ENCODE results near the gene APLP2.
"Not testable (repeated sequence)": the region's sequence is repeated elsewhere in the genome, so short reads cannot be mapped to it uniquely, and the experiment has no call there.

Gene APLP2

DNA sequence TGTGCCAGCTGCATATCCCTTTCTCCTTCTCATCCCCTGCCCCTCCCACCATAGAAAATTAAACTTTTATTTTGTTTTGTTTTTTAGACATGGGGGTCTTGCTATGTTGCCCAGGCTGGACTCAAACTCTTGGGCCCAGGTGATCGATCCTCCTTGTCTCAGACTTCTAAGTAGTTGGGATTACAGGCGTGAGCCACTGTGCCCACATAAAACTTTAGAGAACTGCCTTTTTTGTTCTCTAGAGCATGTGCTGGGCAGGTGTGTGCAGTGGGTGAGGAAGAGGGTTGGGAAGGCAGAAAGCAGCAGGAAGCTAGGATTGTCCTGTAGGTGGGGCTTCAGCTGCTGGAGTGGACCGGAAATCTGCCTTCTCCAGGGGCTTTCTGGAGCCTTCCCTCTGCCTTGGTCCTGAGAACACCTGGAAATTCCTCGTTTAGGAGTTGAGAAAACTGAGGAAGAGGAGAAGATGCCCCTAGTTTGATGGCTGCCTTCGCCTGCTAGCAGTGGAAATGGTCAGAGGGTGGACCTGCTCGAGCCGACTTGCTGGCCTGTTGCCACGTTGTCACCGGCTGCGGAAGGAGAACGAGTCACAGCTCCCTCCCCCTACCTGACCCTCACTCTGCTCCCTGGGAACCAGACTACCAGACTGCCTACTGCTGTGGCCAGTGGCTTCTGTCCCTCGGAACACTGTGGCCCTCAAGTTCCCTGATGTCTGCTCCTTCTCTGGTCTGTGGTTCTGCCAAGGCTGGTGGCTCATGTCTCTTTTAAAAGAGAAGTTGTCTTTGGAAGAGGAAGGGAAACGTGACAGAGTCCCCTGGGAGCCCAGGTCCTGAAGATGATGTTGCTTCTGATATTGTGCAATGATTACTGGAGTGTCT is 93.9 kb downstream of the APLP2 start:
- in situ Hi-C loops (cut with HindIII; ENCODE audit: low sequenced_read_pairs), result no loop called here

DNA sequence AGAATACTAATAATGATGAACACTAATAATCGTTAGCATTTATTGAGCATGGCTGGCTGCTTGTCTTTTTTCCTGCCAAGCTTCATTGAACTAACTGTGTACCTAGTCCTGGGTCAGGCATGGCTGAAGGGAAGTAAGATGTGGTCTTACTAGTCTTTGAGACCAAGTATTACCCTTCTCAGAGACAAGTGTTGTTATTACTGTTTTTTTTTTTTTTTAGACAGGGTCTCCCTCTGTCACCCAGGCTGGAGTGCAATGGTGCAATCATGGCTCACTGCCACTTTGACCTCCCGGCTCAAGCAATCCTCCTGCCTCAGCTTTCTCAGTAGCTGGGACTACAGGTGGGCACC is 94.5 kb downstream of the APLP2 start:
- in situ Hi-C loops (cut with HindIII; ENCODE audit: low sequenced_read_pairs), result no loop called here

DNA sequence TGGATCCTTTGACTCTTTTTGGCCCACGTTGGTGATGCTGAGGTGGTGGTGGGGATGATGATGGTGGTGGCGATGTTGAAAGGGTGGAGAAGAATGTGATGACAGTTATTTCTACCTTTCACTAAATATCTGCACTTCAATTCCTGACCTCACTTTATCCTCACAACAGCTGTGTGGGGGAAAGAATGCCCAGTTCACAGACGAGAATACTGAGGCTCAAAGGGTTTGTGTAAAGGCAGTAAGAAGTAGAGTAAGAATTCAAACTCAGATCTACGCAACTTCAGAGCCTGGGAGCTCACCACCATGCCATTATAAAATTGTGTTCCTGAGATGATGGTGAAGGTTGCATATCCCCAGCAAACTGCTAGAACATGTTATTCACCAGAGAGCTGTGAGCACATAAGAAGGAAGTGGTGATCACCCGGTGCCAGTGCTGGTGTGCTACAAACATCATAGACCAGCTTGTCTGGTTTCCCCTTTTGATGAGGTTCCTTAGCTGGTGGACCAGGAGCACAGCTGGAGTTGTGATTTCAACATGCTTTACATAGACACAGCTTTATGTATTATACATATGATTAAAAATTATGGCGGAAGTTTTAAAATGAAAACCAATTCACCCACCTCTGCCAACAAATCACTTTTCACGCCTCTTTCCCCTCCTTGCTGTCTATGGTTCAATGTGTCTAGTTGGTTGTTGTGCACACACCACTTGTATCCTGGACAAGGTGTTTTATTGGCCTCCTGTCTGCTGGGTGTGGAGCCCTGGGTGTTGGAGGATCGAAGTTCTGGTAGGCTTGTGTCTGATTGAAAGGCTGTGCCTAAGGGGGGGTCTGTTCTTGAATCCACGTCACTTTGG is 96.1 kb downstream of the APLP2 start:
- in situ Hi-C loops (cut with HindIII; ENCODE audit: low sequenced_read_pairs), result no loop called here

DNA sequence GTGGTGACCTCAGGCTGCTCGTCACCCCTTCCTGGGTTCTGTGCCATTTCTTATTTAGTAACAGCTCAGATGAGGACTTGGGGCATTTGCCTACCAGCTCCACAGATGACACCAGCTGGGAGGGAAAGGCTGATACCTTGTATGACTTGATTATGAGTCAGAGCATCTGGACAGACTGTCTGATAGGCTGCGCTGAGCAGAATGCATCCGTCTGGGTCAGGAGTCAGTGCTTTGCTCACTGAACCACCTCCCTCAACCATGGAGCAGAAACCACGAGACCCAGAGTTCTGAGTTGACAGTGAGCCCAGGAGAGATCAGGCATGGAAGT is 96.7 kb downstream of the APLP2 start:
- in situ Hi-C loops (cut with HindIII; ENCODE audit: low sequenced_read_pairs), result no loop called here

DNA sequence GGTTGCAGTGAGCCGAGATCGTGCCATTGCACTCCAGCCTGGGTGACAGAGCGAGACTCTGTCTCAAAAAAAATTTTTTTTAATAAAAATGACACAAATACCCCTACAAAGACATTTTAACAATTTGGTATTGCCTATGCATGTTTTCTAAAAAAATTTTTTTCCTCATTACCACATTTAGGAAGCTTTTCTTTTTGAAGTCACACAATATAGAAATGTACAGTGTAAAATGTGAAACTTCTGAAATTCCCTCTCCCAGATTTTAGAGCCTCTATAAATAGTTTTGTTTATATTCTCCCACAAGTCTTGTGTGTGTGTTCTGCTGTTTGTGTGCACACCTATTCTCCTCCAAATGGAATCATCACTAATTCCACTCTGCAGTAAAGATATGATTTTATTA is 97.5 kb downstream of the APLP2 start:
- in situ Hi-C loops (cut with HindIII; ENCODE audit: low sequenced_read_pairs), result no loop called here

DNA sequence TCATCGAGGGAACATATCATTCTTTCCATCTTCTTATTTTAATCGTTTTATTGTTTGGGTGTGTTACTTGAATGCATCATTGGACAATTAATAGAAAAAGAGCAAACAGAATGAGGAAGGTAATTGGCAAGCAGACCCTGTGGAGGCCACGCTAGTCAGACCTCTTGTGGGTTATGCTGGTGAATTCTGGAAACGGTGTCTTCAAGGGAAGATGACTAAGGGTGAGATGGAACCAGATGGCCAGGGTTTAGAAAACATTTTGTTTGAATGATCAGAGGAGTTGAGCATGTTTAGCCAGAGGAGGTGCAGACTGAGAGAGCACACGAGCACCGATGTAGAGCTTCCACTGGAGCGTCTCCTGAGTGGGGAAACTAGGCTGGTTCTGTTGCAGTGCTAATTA is 98.4 kb downstream of the APLP2 start:
- in situ Hi-C loops (cut with HindIII; ENCODE audit: low sequenced_read_pairs), result no loop called here

DNA sequence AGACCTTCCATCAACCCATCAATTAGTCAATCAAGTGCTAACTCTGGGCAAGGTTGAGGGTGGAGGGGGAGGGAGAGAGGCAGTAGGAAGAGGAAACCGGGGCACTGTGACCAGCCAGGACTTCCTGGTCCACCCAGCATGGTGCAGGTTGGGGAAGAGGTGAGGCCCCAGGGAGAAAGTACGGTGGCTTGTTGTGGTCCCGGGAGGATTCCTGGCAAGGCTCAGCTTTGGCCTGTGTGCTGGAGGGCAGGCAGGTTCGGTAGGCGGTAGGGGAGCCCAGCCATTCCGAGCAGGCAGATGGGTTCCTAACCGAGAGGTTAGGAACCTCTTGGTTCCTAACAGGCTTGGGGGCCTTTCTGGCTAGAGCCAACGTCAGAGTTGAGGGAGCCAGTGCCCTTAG is 100.7 kb downstream of the APLP2 start:
- in situ Hi-C loops (cut with HindIII; ENCODE audit: low sequenced_read_pairs), result no loop called here

DNA sequence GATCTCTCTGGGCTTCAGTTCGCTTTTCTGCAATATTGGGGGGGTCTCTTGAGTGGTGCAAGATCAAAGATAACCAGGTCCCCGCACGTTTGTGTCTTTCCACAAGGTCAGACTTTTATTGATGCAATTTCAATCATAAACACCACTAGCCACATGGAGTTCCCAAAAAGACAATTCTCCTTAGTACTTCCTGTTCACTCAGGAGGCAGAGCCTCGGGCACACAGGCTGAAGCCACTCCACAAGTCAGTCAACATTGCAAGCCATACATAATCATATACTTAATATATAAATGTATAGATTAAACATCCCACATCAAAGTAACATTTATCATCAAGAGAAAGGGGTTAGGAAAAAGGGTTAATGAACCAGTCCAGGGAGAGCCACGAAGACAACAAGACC is 101.8 kb downstream of the APLP2 start:
- in situ Hi-C loops (cut with HindIII; ENCODE audit: low sequenced_read_pairs), result no loop called here

DNA sequence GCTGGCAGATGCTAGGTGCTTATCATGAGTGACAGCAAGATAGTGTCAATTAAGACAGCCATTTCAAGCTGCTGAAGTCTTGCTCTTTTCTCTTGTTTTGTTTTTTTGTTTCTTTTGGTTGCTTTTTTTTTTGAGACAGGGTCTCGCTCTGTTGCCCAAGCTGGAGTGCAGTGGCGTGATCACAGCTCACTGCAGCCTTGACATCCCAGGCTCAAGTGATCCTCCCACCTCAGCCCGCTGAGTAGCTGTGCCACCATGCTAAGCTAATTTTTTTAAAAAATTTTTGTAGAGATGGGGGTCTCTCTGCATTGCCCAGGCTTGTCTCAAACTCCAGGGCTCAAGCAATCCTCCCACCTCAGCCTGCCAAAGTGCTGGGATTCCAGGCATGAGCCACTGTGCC is 102.3 kb downstream of the APLP2 start:
- in situ Hi-C loops (cut with HindIII; ENCODE audit: low sequenced_read_pairs), result not testable (repeated sequence)

DNA sequence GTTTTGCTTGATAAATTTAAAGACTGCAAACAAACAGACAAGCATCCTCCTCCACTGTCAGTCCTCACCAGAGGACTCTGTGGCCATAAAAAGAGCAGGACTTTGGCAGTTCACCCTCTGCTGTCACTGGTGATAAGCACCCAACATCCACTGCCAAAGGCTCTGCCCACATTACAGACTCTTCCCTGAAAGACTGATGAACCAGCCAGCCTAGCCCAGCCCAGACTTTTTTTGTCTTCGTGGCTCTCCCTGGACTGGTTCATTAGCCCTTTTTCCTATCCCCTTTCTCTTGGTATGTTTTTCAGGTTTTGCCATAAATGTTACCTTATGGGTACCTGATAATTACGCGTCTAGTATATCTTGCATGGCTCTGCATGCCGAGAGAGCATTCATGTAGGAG is 104.9 kb downstream of the APLP2 start:
- in situ Hi-C loops (cut with HindIII; ENCODE audit: low sequenced_read_pairs), result no loop called here

DNA sequence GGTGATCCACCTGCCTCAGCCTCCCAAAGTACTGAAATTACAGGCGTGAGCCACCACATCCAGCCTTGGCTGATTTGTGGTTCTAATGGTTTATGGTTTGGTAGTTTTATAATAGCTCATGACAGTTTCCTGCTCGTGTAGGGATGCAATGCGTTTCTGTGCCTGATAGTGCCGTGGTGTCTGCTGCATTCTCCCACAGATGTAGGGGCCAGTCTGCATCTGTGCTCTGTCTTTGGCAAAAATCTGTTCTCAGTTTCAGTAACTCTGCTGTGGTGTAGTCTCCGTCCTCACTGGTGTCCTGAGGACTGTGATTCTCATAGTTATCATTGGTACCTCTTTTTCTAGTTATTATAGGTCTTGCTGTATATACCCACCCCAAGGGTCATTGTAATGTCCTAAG is 106.2 kb downstream of the APLP2 start:
- in situ Hi-C loops (cut with HindIII; ENCODE audit: low sequenced_read_pairs), result no loop called here

DNA sequence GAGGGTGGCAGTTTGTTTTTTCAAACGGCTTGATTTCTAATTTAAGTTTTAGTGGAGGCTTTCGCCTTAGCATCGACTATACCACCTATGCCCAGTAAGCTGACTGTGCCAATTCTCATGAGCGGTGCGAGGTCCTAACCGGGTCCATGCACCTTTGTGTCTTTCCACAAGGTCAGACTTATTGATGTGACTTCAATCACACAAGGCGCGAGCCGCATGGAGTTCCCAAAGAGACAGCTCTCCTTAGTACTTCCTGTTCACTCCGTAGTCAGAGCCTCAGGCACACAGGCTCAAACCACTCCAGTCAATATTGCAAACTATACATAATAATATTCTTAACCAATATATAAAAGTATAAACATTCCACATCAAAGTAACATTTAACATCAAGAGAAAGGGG is 108.1 kb downstream of the APLP2 start:
- in situ Hi-C loops (cut with HindIII; ENCODE audit: low sequenced_read_pairs), result no loop called here

DNA sequence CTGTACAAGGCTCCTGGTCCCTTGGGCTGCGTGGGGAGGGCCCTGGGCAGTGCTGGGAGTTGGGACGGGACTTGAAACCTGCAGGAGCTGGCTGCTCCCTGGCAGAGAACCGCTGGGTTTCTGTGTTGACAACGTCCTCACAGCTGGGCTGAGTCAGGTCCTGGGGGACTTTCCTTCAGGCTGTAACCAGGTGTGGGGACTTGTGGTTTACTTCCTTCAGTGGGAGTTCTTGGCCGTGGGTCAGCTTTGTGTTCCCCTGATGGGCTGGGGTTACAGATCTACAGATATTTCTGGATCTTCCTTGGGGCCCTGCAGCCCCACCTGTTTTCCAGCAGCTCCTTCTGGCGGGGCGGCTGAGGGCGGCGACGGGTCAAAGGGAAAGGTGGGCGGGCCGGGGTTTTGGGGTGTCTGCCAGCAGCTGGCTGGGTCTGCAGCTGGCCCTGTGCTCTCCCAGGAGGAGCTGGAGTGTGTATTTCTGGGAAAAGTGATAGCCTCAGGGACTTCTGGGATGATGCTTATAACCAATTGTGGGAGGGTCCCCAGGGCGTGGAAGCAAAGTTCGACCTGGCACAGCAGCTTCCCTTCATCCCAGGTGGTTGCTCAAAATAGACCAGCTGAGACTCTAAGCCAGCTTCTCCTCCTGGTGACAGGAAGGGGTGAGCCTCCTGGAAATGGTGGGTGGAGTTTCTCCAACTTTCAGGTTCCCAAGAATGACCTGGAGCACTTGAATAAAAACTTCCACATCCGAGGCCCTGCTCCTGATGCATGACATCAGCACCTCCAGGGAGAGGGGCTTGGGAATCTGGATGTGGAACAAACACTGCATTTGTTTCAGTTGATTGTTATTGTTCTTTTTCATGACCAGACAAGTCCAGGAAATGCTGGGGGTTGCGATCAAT is 109.0 kb downstream of the APLP2 start:
- in situ Hi-C loops (cut with HindIII; ENCODE audit: low sequenced_read_pairs), result no loop called here

DNA sequence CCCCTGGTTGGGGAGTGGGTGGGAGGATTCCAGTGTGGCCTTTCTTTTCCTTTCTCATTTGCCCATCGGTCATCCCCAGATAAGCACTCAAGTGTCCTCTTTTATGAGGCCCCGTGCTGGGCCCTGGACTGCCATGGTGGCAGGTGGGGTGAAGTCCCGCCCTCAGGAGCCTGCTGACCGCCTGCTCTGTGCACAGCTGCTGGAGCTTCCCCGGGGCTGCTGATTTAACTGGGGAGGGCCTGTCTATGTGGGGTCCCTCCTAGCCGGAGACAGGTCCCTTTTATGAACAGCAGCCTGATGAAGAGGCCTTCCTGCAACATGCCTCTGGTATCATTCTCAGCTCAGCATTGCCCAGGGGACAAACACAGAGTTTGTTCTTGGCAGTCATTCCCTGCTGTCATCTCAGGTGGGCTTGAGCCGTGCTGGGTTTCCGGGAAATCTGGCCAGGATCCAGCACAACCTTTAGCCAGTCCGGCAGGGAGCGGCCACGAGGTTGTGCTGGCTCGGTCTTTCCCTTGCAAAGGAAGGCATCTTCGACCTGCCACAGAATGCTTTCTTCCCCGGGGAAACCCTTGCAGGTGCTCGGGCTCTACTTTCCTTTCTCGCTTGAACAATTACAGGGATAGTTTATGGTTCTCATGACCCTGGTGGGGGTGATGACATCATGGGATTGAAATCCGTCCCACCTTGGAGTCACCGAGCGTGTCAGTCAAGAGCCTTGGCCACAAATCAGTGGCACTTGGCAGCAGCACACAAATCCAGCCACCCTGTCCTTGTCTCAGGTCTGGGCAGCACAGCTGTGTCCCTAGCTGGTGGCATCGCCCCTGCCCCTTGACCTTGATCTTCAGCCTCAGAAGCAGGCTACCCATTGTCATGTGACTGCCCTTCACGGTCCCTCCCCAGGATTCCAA is 110.0 kb downstream of the APLP2 start:
- in situ Hi-C loops (cut with HindIII; ENCODE audit: low sequenced_read_pairs), result no loop called here

DNA sequence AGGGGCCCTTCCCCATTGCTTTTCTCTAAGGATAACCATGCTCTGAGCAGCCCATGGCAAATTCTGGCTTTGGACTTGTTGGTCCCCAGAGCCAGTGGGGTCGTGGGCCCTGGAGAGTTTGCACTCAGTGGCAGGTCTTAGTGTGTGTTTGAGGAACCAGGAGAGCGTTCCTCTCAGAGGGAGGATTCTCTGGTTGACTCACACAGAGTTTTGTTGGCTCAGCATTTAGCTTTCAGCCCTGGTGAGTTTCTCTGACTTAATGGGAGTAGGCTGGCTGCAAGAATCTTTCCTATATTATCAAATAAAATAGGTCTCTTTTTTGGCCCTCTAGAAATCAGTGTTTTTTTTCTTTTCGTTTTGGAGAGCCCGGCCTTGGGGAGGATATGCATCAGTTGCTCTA is 110.8 kb downstream of the APLP2 start:
- in situ Hi-C loops (cut with HindIII; ENCODE audit: low sequenced_read_pairs), result no loop called here

DNA sequence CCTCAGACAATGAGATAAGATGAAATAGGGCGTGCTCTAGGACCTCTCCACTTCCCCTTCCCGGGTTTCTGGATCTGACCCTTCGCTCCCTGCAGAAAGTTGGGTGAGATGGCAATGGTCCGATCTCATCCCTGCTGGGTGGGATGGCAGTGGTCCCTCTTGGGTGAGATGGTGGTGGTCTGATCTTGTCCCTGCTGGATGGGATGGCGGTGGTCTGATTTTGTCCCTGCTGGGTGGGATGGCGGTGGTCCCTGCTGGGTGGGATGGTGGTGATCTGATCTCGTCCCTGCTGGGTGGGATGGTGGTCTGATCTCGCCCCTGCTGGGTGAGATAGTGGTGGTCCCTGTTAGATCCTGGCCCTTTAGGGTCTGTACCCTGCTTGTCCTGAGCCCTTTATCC is 111.2 kb downstream of the APLP2 start:
- in situ Hi-C loops (cut with HindIII; ENCODE audit: low sequenced_read_pairs), result no loop called here

DNA sequence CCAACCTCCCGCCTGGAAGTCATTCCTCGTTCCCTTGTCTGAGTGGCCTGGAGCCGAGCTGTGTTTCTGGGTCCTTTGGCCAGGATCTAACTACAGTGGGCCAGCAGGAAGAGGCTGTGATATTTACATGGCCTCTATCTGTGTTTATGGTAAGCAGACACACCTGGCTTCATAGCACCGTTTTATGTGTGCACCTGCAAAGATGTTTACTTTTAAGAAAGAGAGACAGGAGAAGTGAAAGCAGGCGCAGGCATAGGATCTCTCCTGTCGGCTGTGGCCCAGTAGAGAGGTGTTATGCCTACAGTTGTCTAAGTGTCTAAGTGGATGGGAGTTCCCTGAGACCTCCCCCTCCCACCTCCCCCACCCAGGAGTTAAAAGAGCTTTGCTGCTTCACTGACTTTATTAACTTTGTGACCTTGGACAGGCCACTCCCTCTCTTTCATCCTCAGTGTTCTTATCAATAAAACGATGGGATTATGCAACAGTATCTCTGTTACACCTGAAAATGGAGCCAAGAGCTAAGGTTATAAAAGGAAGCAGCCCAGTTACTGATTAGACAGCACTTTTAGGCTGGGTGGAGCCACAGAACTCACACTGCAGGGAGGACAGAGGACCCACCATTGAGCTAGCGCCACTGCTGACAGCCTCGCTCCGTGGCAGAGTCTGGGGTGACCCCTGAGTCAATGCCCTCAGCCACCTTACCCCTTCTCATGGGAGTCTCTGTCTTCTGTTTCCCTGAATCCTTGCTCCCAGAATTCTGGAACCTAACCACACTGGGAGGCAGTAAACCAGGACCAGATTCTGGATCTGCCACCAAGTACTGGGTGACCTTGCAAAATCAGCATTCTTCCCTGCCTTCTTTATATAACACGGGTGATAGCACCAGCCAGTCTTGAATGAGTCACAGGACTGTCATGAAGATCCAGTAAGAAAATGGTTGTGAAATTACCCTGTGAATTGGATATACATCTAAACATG is 111.9 kb downstream of the APLP2 start:
- in situ Hi-C loops (cut with HindIII; ENCODE audit: low sequenced_read_pairs), result no loop called here

DNA sequence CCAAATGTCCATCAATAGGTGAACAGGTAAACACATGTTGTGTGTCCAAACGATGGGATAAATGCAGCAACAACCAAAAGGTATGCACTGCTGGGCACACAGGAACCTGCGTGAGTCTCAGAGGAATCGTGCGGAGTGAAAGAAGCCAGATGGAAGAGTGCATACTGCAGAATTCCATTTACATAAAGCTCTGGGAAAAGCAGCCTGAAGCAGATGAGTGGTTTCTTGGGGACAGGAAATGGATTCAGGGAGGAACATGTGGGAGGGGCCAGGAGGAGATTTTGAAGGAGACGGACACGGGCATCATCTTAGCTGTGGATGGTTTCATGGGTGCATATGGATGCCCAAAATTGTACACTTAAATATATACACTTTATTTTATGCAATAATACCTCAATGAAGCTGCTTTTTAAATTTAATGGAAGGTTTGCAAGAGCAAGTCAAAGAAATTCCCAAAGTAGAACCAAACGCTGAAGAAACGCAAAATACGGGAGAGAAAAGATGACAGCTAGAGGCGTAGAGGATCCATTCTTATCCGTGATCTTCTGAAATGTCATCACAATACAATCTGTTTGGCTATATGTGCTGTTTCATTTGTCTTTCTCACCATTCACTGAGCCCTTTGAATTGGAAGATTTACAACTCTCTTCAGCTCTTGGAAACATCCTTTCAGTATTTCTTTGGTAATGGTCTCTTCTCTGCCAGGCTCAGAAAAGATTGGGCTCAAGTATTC is 114.3 kb downstream of the APLP2 start:
- in situ Hi-C loops (cut with HindIII; ENCODE audit: low sequenced_read_pairs), result no loop called here

DNA sequence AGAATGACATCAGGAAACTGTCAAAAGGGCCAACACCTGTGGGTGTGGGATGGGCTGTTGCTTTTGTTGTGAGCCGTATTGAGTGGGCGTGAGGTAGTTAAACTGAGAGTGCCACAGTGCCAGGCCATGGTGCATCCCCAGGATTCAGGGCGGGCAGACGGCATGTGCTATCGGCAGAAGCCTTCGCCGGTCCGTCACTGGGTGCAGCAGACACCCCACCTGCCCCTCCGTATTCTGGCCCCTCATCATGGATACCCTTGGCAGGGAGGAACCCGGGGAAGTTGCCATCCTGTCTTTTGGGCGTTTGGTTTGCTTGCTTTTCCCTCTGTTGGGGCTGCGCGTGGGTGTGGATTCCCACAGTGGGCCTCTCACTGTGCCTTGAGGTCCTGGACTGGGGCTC is 117.4 kb downstream of the APLP2 start:
- in situ Hi-C loops (cut with HindIII; ENCODE audit: low sequenced_read_pairs), result no loop called here

Data from DLD1 (cell line).